DMS 273 treated with DMSO at 0.1 percent for 48 hours (cell line): Measurements from ENCODE around the gene MRPL36.
"Not testable (repeated sequence)": the region's sequence is repeated elsewhere in the genome, so short reads cannot be mapped to it uniquely, and the experiment has no call there.

Experiments used
- DNase-seq: peaks from one replicate; lab custom pipeline; 2025; lab: John Stamatoyannopoulos, UW

Gene MRPL36

GRCh38 chr5:1815071-1815786 lies 15.6 kb upstream of the MRPL36 start:
- no peak for DNase-seq

- DNase-seq: no peak
These were observed 14.8 kb upstream of the MRPL36 start for GRCh38 chr5:1814183-1815020.

GRCh38 chr5:1810581-1811101 lies 11.0 kb upstream of the MRPL36 start:
- DNase-seq: no peak

- DNase-seq: no peak
These were observed 9.9 kb upstream of the MRPL36 start for GRCh38 chr5:1809416-1810035.

GRCh38 chr5:1808439-1808838 lies 8.8 kb upstream of the MRPL36 start:
- DNase-seq: no peak

GRCh38 chr5:1807451-1808185 lies 8.0 kb upstream of the MRPL36 start:
- DNase-seq: no peak

GRCh38 chr5:1806974-1807373 lies 7.3 kb upstream of the MRPL36 start:
- DNase-seq: no peak

GRCh38 chr5:1806199-1806598 lies 6.6 kb upstream of the MRPL36 start:
- DNase-seq: no peak

GRCh38 chr5:1805736-1806135 lies 6.1 kb upstream of the MRPL36 start:
- no peak for DNase-seq

GRCh38 chr5:1805326-1805725 lies 5.7 kb upstream of the MRPL36 start:
- DNase-seq: no peak

- no peak for DNase-seq
These were observed 4.5 kb upstream of the MRPL36 start for GRCh38 chr5:1804001-1804690.

GRCh38 chr5:1803192-1803591 lies 3.6 kb upstream of the MRPL36 start:
- no peak for DNase-seq

- DNase-seq: no peak
These were observed 2.3 kb upstream of the MRPL36 start for GRCh38 chr5:1801967-1802295.

GRCh38 chr5:1801222-1801966 lies 1.8 kb upstream of the MRPL36 start, which contains the start of gene NDUFS6:
TSS of gene NDUFS6 (plus strand) at chr5:1801407. CDS start at chr5:1801418, 11 bp downstream.
- peak; percentile 55 for DNase-seq

- peak; percentile 55 for DNase-seq
These were observed 1.0 kb upstream of the MRPL36 start for GRCh38 chr5:1800472-1801221.

GRCh38 chr5:1799110-1799601 lies 481 bp downstream of the MRPL36 start:
- DNase-seq: no peak

GRCh38 chr5:1798589-1798988 lies 1.0 kb downstream of the MRPL36 start:
- not testable (repeated sequence) for DNase-seq

GRCh38 chr5:1797855-1798254 lies 1.8 kb downstream of the MRPL36 start:
- DNase-seq: no peak

- DNase-seq: no peak
These were observed 2.4 kb downstream of the MRPL36 start for GRCh38 chr5:1797103-1797800.
